Lower leg skin (tissue), 3 donors: Measurements from ENCODE around the gene UCP3.

ENCODE experiments used
- POLR2A ChIP-seq, 2 donors: fragments of 450-650 bp; IDR thresholded peaks; one replicate each; pipeline ENCODE4 v1.6.1; 2016 to 2017; ENCODE audit warnings: antibody characterized with exemption in 2 of 2, mild to moderate bottlenecking in 1 of 2, moderate library complexity in 1 of 2
- TF ChIP-seq, protein P1 (sequence below), 3 donors: fragments of 450-650 bp; IDR thresholded peaks; one replicate each; pipeline ENCODE4 v1.5.1; 2016; ENCODE audit warnings: antibody characterized with exemption in 3 of 3, mild to moderate bottlenecking in 3 of 3, moderate library complexity in 2 of 3

DNA sequence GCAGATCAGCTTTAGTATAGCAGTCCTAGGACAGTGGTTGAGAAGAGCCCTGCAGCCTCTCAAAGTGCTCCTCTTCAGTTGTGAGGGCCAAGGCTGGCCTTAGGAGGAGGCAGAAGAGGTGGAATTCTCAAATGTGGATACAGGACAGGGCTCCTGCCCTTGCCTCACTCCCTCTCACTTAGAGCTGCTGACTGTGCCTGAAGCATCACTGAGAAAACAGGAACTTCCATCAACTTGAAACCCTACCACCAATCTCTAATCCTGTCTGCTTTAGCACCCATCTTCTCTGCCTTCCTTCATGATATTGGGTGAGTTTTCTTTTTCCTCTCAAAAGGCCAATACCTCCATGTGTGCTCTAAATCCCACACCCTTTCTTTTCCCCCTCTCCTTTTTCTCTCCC, 14.4 kb upstream of the UCP3 start:
- no peak for TF ChIP-seq POLR2A (IDR thresholded peaks at IDR 0.05)
- TF ChIP-seq, protein P1, sequence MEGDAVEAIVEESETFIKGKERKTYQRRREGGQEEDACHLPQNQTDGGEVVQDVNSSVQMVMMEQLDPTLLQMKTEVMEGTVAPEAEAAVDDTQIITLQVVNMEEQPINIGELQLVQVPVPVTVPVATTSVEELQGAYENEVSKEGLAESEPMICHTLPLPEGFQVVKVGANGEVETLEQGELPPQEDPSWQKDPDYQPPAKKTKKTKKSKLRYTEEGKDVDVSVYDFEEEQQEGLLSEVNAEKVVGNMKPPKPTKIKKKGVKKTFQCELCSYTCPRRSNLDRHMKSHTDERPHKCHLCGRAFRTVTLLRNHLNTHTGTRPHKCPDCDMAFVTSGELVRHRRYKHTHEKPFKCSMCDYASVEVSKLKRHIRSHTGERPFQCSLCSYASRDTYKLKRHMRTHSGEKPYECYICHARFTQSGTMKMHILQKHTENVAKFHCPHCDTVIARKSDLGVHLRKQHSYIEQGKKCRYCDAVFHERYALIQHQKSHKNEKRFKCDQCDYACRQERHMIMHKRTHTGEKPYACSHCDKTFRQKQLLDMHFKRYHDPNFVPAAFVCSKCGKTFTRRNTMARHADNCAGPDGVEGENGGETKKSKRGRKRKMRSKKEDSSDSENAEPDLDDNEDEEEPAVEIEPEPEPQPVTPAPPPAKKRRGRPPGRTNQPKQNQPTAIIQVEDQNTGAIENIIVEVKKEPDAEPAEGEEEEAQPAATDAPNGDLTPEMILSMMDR (IDR thresholded peaks at IDR 0.05): no peak
